Endodermal cell (in vitro differentiated cells): ENCODE data around the gene INSRR. TPM values are rescaled to one million over a fixed set of nuclear protein-coding genes. Genes with fewer than 3 reads are reported as not detected.

Source experiments
- DNase-seq: peaks from one replicate; pipeline ENCODE4 v3.0.0-alpha.2; 2017
- H3K27ac ChIP-seq: 2 replicates; pipeline ENCODE4 v1.5.1; 2013; ENCODE audit warnings: mild to moderate bottlenecking, low read depth, low read length, moderate library complexity
- H3K27me3 ChIP-seq: 2 replicates; pipeline ENCODE4 v1.6.1; 2013; ENCODE audit warnings: mild to moderate bottlenecking, low read length, moderate library complexity; ENCODE audit not compliant: insufficient read depth, control insufficient read depth, poor library complexity, severe bottlenecking
- H3K36me3 ChIP-seq: 2 replicates; pipeline ENCODE4 v1.7.0; 2013; ENCODE audit warnings: mild to moderate bottlenecking, low read length, moderate library complexity; ENCODE audit not compliant: control insufficient read depth, insufficient read depth
- H3K4me1 ChIP-seq: one replicate; pipeline ENCODE4 v1.7.0; 2013; ENCODE audit warnings: low read length; ENCODE audit not compliant: control insufficient read depth, insufficient read depth
- H3K4me3 ChIP-seq: 2 replicates; pipeline ENCODE4 v1.5.1; 2013; ENCODE audit warnings: mild to moderate bottlenecking, low read length, moderate library complexity
- H3K9ac ChIP-seq: 2 replicates; pipeline ENCODE4 v1.6.1; 2013; ENCODE audit warnings: mild to moderate bottlenecking, low read length, moderate library complexity; ENCODE audit not compliant: poor library complexity, severe bottlenecking; ENCODE audit errors: extremely low read depth
- H3K9me3 ChIP-seq: 2 replicates; pipeline ENCODE4 v1.6.1; 2013; ENCODE audit warnings: mild to moderate bottlenecking, low read length, moderate library complexity; ENCODE audit not compliant: control insufficient read depth
- H3K27ac Mint-ChIP-seq: 2 replicates; pipeline ENCODE4 v1.8.0; 2020; ENCODE audit warnings: mixed read lengths
- H3K27me3 Mint-ChIP-seq: 2 replicates; pipeline ENCODE4 v1.8.0; 2021; ENCODE audit warnings: mild to moderate bottlenecking, mixed read lengths; ENCODE audit not compliant: insufficient read depth
- H3K36me3 Mint-ChIP-seq: 2 replicates; pipeline ENCODE4 v1.8.0; 2020; ENCODE audit warnings: low read depth, mixed read lengths
- H3K4me1 Mint-ChIP-seq: 2 replicates; pipeline ENCODE4 v1.8.0; 2020; ENCODE audit warnings: mixed read lengths
- H3K4me3 Mint-ChIP-seq: 2 replicates; pipeline ENCODE4 v1.8.0; 2020; ENCODE audit warnings: mild to moderate bottlenecking, moderate library complexity, mixed read lengths
- H3K9me3 Mint-ChIP-seq: 2 replicates; pipeline ENCODE4 v1.8.0; 2020; ENCODE audit warnings: mild to moderate bottlenecking, mixed read lengths
- WGBS, 2 experiments: methylation state at CpG; one replicate each; pipeline versions ENCODE4 v1.1.5 to v1.1.7; 2013; ENCODE audit warnings: missing lambda C conversion rate in 2 of 2, mixed read lengths in 1 of 2; ENCODE audit not compliant: insufficient coverage in 1 of 2, insufficient read length in 1 of 2; 5-methylcytosine and 5-hydroxymethylcytosine counted together
- total RNA-seq, 2 donors: library from RNA; stranded (reverse); fragmentation: NEBNext Ultra II Directional in 1 of 2; extraction: Animal tissue kit (Norgen Biotek cat#: 25700) in 1 of 2; gene quantifications; 2 replicates in 1 of 2; 3 replicates in 1 of 2; pipeline ENCODE4 v1.2.1, GENCODE V29; 2021
- TF ChIP-seq, protein P1 (sequence below): fragments of 200-600 bp; sonication (generic); conservative IDR thresholded peaks from 2 replicates; pipeline ENCODE4 v1.5.0; 2021; ENCODE audit warnings: antibody characterized with exemption, mild to moderate bottlenecking

INSRR gene
- total RNA-seq, 2 donors from 2014 or later, result 0.07 to 0.09 TPM

DNA sequence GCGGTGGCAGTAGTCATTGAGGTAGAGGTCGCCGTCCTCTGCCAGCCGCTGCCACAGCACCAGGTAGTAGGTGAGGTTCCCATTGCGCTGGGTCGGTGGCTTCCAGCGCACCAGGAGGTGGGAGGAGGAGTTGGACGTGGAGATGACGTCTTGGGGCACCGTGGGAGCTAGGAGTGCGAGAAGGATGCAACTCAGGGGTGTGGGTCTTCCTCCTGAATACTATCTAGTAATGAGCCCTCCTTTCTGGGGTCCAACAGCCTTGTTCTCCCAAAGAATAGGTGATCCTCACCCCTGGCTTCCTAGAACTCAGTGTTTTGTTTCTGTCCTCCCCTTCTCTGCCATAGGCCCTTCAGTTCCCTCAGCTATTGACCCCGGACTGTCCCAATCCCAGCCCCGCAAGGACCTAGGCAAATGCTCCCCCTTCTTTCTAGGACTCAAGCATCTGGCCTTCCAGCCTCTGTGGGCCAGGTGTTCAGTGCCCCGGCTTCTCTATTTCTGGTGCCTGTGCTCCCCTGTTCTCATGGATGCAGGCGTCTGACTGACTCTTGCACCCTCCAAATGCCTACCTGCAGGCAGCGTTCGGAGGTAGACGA, 12.9 kb downstream of the INSRR start:
- DNase-seq, result no peak
- 49 to 85% methylated on average over 8 to 18 of the region's 18 CpGs for WGBS, 2 experiments
- H3K9me3 Mint-ChIP-seq, result no peaks in the 10 kb centered on the region
- H3K27ac ChIP-seq, result no peak overlapping the region
- no peaks in the 10 kb centered on the region for H3K9me3 ChIP-seq
- H3K36me3 ChIP-seq, result no peaks in the 10 kb centered on the region
- H3K36me3 Mint-ChIP-seq, result no peaks in the 10 kb centered on the region
- H3K4me1 Mint-ChIP-seq, result peaks cover 12% of the 10 kb centered on the region
- H3K9ac ChIP-seq, result no peak overlapping the region
- TF ChIP-seq, protein P1, sequence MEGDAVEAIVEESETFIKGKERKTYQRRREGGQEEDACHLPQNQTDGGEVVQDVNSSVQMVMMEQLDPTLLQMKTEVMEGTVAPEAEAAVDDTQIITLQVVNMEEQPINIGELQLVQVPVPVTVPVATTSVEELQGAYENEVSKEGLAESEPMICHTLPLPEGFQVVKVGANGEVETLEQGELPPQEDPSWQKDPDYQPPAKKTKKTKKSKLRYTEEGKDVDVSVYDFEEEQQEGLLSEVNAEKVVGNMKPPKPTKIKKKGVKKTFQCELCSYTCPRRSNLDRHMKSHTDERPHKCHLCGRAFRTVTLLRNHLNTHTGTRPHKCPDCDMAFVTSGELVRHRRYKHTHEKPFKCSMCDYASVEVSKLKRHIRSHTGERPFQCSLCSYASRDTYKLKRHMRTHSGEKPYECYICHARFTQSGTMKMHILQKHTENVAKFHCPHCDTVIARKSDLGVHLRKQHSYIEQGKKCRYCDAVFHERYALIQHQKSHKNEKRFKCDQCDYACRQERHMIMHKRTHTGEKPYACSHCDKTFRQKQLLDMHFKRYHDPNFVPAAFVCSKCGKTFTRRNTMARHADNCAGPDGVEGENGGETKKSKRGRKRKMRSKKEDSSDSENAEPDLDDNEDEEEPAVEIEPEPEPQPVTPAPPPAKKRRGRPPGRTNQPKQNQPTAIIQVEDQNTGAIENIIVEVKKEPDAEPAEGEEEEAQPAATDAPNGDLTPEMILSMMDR, result no peak
- peaks cover 96% of the 10 kb centered on the region for H3K27me3 ChIP-seq
- no peaks in the 10 kb centered on the region for H3K4me1 ChIP-seq
- H3K4me3 Mint-ChIP-seq, result no peak overlapping the region
- H3K27me3 Mint-ChIP-seq, result peaks cover 99% of the 10 kb centered on the region
- no peak overlapping the region for H3K27ac Mint-ChIP-seq
- H3K4me3 ChIP-seq, result no peak overlapping the region

GRCh38 chr1:156845055-156845952, 13.6 kb downstream of the INSRR start:
- H3K9me3 ChIP-seq, result no peaks in the 10 kb centered on the region
- peaks cover 90% of the 10 kb centered on the region for H3K27me3 ChIP-seq
- Mint-ChIP-seq H3K27me3 (peaks cover 100% of the 10 kb centered on the region), H3K4me3 (peak overlapping the region; percentile 38), H3K4me1 (peaks cover 12% of the 10 kb centered on the region), H3K9me3 (no peaks in the 10 kb centered on the region), H3K36me3 (no peaks in the 10 kb centered on the region), H3K27ac (no peak overlapping the region)
- H3K4me1 ChIP-seq, result no peaks in the 10 kb centered on the region
- no peak overlapping the region for H3K27ac ChIP-seq
- peak; percentile 85 for DNase-seq
- WGBS, 2 experiments, result 15 to 23% methylated on average over 27 to 68 of the region's 69 CpGs
- H3K36me3 ChIP-seq, result no peaks in the 10 kb centered on the region
- no peak overlapping the region for H3K4me3 ChIP-seq
- H3K9ac ChIP-seq, result no peak overlapping the region
- TF ChIP-seq, protein P1, result no peak

DNA sequence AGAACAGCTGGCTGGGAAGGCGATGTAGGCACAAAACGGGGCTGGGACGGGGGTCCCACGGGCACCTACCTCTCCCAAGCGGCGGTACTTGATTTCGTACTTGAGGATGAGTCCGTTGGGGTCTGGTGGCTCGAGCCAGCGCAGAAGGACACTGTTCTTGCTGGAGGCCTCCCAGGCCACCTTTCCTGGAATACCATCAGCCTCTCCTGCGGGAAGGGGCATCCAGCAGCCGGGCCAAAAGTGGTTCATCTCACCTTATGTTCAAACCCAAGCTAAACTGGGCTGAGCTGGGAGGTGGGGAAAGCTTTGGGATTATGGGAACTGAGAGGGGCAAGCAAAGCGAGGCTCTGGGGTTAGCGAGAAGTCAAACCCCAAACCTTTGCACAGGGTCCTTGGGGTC, 14.3 kb downstream of the INSRR start:
- no peak for DNase-seq
- TF ChIP-seq, protein P1, result no peak
- peaks cover 96% of the 10 kb centered on the region for H3K27me3 Mint-ChIP-seq
- Histone ChIP-seq H3K9me3 (no peaks in the 10 kb centered on the region), H3K27ac (no peak overlapping the region), H3K4me3 (no peak overlapping the region), H3K9ac (no peak overlapping the region), H3K36me3 (no peaks in the 10 kb centered on the region), H3K27me3 (peaks cover 83% of the 10 kb centered on the region), H3K4me1 (no peaks in the 10 kb centered on the region)
- no peaks in the 10 kb centered on the region for H3K36me3 Mint-ChIP-seq
- peaks cover 12% of the 10 kb centered on the region for H3K4me1 Mint-ChIP-seq
- H3K9me3 Mint-ChIP-seq, result no peaks in the 10 kb centered on the region
- H3K4me3 Mint-ChIP-seq, result peak overlapping the region; percentile 38
- 62 to 67% methylated on average over 11 to 14 of the region's 14 CpGs for WGBS, 2 experiments
- H3K27ac Mint-ChIP-seq, result no peak overlapping the region
